Measurements from ENCODE around the gene SEC14L2. TPM values are rescaled to one million over a fixed set of nuclear protein-coding genes. Genes with fewer than 3 reads are reported as not detected.

SEC14L2 gene
- total RNA-seq, 1 experiment from 2014 or later, result 51.3 TPM

GRCh38 chr22:30422481-30423300 is 25.9 kb downstream of the SEC14L2 start:
- ChIA-PET POLR2A (ENCODE audit: unreplicated experiment) (interaction anchor here (0.7 to 1.3 kb wide), 4 partner anchors 11 to 214 kb away, joined by 3 to 8 read pairs (median 4); partner anchors contain the start of genes CCDC157, RNF215 and SF3A1), CTCF (interaction anchor here (1.0 kb wide), 1 partner anchor 25 kb away, joined by 3 read pairs; no protein-coding TSS in a partner anchor)
- Histone ChIP-seq H3K4me1 (replicated peaks; ENCODE audit: insufficient read depth) (peaks cover 52% of the 10 kb centered on the region), H3K9me2 (ENCODE audit: insufficient read depth) (no peaks in the 10 kb centered on the region), H3K36me3 (ENCODE audit: low read depth) (peaks cover 24% of the 10 kb centered on the region), H3K4me2 (peak overlapping the region; percentile 88), H4K20me1 (ENCODE audit: insufficient read depth) (no peaks in the 10 kb centered on the region), H3K4me3 (peak overlapping the region; percentile 70), H3K79me2 (ENCODE audit: low read depth) (peaks cover 24% of the 10 kb centered on the region), H3F3A (ENCODE audit: insufficient read depth, low read depth) (peaks cover 79% of the 10 kb centered on the region), H3K27ac (peak overlapping the region; percentile 93), H3K9me3 (ENCODE audit: insufficient read depth, low read depth) (no peaks in the 10 kb centered on the region), H3K27me3 (ENCODE audit: insufficient read depth, low read depth) (no peaks in the 10 kb centered on the region), H2AFZ (no peak overlapping the region)
- intact Hi-C loops (cut with micrococcal nuclease; ENCODE audit: unreplicated experiment), result loop anchor here (1.0 to 10.0 kb wide), 3 partner anchors 10 to 182 kb away; partner anchors contain the start of gene TCN2
- BruUV-seq (replicated peaks), result no TSS peak
- TF ChIP-seq CTCF (conservative IDR thresholded peaks at IDR 0.05) (no peak), EZH2 (IDR thresholded peaks at IDR 0.05; ENCODE audit: low read depth) (no peak)
- DNase-seq, result peak; percentile 85 to 99

- H3K36me3 ChIP-seq (ENCODE audit: low read depth), result peaks cover 20% of the 10 kb centered on the region; the same call in 1 of the 2 replicates
- H2AFZ ChIP-seq, result peak overlapping the region; percentile 64; the same call in 1 of the 2 replicates
- intact Hi-C loops (cut with micrococcal nuclease; ENCODE audit: unreplicated experiment), result loop anchor here (1.0 to 10.0 kb wide), 3 partner anchors 11 to 181 kb away; partner anchors contain the start of gene TCN2
- POLR2A ChIA-PET (ENCODE audit: unreplicated experiment), result interaction anchor here (0.6 to 1.7 kb wide), 13 partner anchors 11 to 867 kb away, joined by 3 to 20 read pairs (median 6); partner anchors contain the start of genes CCDC157, PES1, RNF215 and SEC14L2
- H3K4me3 ChIP-seq, result peak overlapping the region; percentile 70
- H3K4me2 ChIP-seq, result peak overlapping the region; percentile 88
- H3K27me3 ChIP-seq (ENCODE audit: insufficient read depth, low read depth), result no peaks in the 10 kb centered on the region
- TSS peak; percentile 46 for BruUV-seq (replicated peaks)
- H3K9me2 ChIP-seq (ENCODE audit: insufficient read depth), result no peaks in the 10 kb centered on the region
- CTCF ChIA-PET, result interaction anchor here (0.7 to 1.5 kb wide), 5 partner anchors 15 to 97 kb away, joined by 3 to 5 read pairs (median 3); partner anchors contain the start of gene TBC1D10A
- no peak for DNase-seq
- no peaks in the 10 kb centered on the region for H4K20me1 ChIP-seq (ENCODE audit: insufficient read depth)
- peaks cover 79% of the 10 kb centered on the region for H3F3A ChIP-seq (ENCODE audit: insufficient read depth, low read depth)
- H3K4me1 ChIP-seq (replicated peaks; ENCODE audit: insufficient read depth), result peaks cover 52% of the 10 kb centered on the region
- peaks cover 24% of the 10 kb centered on the region for H3K79me2 ChIP-seq (ENCODE audit: low read depth)
- no peak for TF ChIP-seq EZH2 (IDR thresholded peaks at IDR 0.05; ENCODE audit: low read depth)
- TF ChIP-seq CTCF (conservative IDR thresholded peaks at IDR 0.05), result no peak
- no peaks in the 10 kb centered on the region for H3K9me3 ChIP-seq (ENCODE audit: insufficient read depth, low read depth)
- peak overlapping the region; percentile 93 for H3K27ac ChIP-seq
Observed at GRCh38 chr22:30423301-30423958, 26.6 kb downstream of the SEC14L2 start.
